HG03045 (cell line): ENCODE results near the gene SIRT7.

ENCODE experiments used
- ATAC-seq: cut with Tn5 transposase; IDR thresholded peaks from one replicate; pipeline ENCODE4 v1.9.1; 2021; ENCODE audit warnings: mild to moderate bottlenecking, moderate library complexity; ENCODE audit not compliant: unreplicated experiment

SIRT7 gene, protein sequence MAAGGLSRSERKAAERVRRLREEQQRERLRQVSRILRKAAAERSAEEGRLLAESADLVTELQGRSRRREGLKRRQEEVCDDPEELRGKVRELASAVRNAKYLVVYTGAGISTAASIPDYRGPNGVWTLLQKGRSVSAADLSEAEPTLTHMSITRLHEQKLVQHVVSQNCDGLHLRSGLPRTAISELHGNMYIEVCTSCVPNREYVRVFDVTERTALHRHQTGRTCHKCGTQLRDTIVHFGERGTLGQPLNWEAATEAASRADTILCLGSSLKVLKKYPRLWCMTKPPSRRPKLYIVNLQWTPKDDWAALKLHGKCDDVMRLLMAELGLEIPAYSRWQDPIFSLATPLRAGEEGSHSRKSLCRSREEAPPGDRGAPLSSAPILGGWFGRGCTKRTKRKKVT

DNA sequence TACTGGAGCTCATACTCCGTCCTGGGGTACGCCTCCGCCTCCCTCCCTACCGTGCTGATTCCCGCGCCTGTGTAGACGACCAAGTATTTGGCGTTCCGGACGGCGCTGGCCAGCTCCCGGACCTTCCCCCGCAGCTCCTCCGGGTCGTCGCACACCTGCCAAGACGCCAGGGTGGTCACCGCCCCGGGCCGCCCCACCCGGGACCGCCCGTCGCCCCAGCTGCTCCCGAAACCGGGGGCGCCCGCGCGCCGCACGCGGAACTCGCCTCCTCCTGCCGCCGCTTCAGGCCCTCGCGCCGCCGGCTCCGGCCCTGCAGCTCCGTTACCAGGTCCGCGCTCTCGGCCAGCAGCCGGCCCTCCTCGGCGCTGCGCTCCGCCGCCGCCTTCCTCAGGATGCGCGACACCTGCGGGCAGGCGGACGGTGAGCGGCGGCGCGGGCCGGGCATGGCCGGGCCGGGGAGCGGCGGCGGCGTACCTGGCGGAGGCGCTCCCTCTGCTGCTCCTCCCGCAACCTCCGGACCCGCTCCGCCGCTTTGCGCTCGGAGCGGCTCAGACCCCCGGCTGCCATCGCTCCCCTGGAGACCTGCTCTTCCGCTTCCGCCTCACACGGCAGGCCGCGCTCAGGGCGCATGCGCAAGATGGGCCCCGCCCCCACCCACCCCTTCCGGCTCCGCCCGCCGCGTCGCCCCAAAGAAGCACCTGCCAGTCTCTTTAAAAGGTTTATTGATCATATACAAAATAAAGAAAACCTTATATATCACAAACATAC is at the start of gene SIRT7:
SIRT7 (minus strand) TSS at position 612 of the 768 bp plus-strand sequence; CDS start at position 567, 45 bp downstream.
- peak; percentile 56 for ATAC-seq

DNA sequence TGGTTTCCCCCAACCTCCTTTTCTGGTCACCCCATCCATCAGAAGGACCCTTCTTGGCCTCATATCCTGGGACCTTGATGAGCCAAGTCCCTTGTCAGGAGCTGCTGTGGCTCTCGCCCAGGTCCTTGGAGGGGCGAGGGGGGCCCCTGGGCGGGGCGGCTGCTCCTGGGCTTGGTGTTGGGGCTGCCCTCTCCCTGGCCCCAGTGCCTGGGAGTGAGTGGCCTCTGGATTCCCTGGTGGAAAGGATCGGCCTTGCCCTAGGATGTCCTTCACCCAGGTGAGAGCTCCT is 49.2 kb upstream of the SIRT7 start:
- no peak for ATAC-seq

DNA sequence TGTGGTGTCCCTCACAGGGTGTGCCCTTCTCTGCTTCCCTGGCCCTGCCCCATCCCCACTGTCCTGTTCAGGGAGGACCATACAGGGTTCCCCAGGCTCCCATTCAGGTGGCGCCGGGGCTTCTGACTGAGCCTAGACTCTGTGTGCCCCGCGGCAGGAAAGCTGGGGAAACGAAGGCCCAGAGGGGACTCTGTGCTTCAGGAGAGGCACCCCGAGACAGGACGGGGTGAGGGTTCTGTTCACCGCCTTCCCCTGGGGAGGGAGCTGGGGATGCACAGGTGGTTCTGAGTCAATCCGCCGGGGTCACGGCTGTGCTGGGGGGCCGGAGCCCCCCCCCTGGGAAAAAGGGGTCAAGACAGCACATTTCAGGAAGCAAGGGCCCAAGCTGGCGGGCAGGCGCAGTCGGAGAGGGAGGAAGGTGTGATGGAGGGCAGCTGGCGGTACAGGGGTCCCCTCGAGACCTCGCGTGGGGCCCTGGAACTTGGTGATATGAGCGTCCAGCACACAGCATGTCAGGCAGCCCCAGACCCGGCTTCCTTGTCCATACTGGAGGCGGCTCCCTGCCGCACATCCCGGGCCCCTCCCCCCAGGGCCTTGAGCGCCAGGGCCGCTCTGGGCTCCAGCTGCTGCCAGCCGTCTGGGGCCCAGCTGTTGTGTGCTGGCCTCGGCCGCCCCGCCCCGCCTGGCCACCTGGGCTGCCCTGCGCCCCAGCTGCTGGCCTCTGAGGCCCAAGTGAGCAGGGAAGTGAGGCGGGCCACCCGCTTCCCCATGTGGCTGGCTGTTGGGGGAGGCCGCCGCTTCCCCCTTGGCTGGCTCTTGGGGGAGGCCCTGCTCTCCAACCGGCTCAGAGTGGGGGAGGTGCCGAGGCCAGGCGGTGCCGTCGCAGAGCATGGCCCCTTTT is 48.6 kb upstream of the SIRT7 start:
- no peak for ATAC-seq

DNA sequence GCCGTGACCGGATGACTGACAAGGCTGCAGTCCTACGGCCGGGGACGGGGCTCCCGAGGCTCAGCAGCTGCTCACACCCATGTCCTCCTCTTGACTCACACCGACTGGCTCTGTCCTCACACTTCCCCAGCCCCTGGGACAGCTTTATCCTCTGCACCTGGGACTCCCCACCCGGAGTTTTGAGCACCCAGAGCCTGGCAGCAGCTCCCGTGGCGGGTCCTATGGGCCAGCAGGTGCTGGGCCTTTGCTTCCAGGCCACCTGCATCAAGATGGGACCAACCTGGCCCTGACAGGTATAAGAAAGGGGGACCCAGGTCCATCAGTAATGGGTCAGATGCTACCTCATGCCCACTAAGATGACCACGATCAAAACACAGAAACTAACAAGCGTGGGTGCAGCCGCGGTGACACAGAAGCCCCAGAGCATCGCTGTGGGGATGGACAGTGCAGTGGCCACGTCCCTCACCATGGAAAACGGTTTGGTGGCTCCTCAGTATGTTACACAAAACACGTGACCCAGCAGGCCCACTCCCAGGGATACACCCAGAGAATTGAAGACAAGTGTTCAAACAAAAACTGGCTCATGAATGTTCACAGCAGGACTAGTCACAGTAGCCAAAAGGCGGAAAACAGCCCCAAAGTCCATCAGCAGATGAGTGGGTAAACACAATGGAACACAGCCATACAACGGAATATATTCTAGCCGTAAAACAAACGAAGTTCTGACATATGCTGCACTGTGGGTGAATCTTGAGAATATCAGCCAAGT is 46.3 kb upstream of the SIRT7 start:
- ATAC-seq, result no peak

DNA sequence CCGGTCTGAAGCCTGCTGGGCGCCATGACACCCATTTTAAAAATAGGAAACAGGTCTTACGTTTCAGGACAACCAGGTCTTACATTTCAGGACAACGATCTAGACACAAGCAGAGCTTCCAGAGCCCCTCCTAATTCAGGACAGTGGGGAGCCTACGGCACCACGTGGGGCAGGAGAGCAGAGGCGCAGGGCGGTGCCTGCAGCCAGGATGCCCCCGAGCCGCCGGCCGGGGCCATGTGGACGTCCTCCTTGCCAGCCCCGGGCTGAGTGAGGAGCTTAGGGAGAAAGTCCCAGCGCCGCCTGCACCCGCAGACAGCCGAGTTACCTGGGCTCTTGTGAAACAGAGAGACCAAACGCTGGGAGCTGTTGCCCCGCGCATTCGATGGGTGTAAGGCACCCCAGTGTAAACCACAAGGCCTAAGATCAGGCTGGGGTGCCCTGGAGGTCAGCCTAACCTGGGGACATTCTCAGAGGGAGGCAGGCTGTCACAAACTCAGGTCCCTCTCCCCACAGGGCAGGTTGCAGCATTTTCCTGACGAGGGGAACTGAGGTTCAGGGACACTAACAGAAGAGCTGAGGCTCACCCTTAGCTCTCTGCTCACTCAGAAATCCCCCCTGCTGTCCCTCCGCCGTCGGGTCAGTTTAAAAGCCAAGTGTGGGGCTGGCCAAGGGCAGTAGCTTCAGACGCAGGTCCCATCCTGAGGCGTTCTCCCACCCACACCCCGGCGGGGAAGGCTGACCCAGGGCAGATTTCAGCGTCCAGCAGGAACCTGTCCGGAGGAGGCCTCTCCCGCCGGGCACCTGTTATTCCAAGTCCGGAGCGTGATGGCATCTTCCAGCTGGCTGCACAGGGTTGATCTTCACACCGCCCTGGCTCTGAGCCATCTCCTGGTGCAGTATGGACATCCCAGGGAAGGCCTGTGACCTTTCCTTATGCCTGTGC is 44.8 kb upstream of the SIRT7 start:
- ATAC-seq, result no peak

DNA sequence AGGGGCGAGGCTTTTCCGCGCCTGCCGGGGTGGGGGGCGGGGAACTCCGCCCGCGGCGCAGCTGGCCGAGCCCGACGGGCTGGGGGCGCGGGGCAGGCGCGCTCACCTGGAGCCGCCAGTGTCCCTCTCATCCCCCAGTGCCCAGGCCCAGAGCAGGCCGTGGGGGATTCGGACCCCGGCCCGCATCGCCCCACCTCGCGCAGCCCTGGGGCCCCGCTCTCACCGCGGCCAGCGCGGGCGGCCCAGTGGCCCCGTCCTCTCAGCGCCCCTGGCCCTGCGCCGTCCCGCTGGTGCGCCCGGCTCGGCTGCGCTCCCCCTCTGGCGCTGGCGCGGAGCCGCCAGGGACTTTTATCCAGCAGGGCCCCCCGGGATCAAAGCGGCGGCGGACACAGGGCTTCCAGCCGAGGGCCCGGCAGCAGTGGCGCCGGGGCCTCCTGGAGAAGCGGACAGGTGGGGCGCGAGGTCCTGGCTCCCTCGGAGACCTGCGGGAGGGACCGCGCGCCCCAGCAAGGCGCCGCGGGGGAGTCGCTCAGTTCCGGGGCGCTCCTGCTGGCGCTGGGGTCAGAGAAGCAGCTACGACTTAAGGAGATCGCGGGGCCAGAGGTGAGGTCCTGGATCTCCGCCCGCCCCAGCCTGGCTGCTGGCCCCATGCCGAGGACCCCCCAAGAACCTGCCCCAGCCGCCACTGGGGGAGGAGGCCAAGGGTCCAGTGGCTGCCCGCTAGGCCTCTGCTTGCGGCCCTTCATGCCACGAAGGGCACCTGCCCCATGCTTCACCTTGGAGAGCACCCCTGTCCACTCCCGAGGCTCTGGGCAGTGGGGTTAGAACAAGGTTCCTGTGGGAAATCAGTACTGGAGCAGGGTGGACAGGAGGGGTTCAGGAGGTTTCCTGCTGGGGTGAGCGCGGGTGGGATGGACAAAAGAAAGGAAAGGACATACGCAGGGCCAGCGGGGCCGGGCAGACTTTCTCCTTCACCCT is 43.8 kb upstream of the SIRT7 start:
- no peak for ATAC-seq

DNA sequence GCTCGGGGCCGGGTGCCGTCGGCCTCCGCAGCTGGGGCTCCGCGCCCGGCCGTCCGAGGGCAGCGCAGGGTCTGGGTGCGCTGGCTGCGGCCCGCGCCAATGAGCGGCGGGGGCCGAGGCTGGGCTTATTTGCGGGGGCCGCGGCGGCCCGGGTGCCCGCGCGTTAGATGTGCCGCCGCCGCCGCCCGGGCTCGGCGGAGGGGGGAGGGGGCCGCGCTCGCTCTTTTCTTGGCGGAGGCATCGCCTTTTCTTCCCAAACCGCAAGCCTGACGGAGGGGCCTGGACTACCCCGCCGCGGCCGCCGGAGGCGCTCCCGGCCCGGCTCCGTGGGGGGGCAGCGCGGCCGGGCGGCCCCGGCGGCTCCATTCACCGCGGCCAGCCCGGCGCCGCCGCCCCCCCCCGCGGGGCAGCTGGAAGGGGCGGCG is 43.1 kb upstream of the SIRT7 start, which contains the start of gene NOTUM:
NOTUM (minus strand) TSS at position 101 of the 425 bp plus-strand sequence. CDS start 278 bp downstream, outside the sequence.
- ATAC-seq, result no peak

DNA sequence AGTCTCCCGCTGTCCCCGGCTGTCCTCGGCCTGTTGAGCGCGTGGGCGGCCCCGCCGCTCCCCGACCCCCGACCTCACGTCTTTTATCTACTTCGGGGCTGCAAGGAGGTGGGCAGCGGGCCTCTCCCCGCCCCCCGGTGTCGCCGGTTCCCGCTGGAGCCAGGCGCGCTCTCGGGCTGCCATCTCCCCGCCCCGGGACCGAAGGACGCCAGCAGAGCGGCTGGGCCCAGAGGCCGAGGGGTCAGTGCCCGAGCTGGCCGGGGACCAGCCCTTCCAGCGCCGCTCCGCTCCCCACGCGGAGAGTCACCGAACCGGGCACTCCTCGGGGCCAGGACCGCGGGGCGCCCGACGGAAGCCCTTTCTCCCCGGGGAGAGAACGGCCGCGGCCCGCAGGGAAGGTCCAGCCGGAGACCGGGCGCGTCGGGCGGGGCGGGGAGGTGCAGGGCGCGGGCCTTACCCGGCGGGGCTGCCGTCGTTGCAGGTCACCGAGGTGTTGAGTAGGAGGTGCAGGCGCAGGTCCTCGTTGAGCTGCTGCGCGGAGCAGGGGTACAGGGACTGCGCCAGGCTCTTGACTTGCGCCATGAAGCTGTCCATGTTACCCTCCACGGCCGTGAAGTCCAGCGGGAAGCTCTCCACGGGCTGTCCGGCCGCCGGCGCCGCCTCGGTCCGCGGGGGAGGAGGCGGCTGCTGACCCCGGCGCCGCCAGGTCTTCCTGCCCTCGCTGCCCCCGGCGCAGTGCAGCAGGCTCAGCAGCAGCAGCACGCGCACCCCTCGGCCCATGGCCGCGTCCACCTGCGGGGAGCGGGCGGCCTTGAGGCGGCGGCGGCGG is 42.4 kb upstream of the SIRT7 start:
- ATAC-seq, result no peak

DNA sequence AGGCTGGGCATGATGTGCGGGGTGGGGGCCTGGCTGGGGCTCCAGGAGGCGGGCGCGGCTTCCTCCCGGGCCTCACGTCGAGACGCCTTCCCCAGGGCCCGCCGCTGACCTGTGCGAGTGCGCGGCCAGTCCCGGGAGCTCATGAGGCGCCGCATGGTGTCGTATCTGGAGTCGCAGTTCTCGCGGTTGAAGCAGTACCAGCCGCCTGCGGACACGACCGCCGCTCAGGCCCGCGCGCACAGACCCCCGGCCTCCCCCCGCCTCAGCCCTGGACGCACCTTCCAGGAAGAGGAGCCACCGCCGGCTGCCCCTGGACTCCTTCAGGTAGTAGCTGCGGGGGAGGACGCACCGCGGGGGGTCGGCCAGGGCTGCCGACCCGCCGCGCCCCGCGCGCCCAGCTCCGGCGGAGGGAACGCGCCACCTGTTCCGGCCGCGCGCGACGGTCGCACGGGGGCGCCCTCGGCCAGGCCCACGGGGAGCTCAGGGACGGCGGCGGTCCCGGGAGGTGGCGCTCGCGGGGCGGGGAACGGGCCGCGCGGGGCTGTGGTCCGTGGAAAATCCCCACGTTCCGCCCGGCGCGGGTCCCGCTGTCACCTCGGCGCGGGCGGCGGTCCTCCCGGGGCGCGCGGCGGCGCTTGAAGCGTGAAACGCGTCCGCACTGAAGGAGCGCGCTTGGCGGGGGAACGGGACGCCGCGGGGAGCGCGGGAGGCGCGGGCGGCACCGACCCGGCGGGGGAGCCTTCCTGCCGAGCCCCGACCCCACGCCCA is 41.6 kb upstream of the SIRT7 start:
- peak; percentile 48 for ATAC-seq

DNA sequence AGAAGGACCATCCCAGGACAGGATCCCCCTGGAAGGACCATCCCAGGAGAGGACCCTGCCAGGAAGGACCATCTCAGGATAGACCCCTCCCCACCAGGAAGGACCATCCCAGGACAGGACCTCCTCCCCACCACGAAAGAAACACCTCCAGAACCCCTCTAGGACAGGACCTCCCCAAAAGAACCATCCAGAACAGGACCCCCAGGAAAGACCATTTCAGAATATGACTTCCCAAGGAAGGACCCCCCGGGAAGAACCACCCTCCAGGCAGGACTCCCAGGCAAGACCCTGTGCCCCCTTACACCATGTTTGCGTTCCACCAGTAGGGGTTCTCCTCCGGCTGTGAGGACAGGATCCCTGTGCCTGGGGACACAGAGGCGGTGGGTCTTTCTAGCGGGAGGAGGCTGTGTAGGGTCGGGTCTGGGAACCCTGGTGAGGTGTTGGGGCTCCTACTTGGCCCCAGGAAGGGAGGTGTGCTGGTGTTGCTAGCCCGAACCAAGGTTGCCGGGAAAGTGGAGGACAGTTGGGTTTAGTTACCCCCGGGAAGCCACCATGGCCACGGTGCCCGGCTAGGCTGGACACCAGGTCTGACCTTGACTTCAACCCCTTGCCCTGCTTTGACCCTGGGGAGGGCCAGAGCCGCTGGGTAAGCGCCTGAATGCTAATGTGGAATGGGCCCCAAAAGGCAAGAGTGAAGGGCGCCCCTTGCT is 40.8 kb upstream of the SIRT7 start:
- ATAC-seq, result no peak

DNA sequence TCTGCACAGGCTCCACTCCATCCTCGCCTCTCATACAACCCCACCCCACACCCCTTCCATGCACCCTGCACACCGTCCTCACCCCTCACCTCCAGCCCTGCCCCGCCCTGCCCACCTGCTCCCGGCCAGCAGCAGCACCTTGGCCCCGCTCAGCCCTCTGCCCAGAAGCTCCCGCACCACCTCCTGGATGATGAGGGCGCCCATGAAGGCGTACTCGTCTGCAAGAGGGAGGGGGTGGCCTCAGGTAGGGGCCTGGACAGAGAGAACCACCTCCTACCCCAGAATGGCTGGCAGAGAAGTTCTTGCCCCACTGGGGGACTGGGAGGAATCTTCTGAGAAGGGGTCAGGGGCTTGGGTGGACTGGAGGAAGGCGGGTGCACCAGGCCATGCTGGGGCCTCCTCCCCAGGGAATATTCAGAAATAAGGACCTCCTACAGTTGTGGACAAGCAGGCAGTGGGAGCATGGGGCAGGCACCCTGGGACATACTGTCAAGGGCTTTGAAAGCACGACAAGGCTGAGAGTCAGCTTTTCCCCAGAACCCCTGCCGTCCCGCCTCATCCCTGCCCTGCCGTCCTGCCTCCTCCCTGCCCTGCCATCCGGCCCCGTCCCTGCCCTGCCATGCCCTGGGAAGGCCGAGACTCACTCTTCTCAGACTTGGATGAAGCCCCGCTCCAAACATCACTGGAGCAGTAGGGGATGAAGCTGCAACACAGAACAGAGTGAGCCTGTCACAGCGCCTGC is 39.9 kb upstream of the SIRT7 start:
- no peak for ATAC-seq

DNA sequence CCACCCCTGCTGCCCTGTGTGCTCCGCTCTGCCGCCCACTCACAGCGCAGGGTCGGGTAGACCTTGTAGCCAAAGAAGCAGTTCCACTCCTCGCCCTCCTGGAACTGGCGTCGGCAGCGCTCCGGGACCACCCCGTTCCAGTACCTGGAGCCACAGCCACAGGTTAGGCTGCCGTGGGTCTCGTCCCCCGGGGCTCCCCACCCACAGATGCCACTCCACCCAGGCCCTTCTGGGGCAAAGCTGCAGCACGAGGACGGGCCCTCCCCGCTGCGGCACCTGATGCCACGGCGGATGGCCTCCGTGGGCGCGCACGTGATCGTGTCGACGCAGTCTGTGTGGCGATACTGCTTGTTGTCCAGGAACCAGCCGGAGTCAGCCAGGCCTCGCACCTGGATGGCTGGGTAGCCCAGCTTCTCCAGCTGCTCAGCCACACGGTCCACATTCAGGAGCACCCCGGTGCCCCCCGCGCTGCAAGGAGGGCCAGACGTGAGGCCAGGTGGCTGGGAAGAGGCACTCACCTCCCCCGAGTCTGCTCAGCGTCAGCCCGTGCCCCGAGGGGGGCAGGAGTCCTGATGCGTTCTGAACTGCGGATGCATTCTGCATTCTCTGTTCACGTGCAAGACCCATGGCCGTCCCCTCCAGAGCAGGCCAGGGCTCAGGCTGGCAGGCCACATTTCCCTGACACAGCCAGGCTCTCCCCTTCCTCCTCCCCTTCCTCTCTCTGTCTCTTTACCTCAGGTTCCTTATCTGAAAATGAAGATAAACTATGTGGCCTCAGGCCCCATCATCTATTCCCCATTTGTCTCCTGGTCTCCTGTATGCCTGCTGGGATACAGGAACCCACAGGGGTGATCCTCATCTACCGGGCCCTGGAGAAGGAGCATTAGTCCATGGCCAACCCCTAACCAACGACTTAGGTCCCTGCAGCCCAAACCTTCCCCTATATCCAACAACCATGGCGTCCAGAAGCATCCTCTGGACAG is 38.9 kb upstream of the SIRT7 start:
- no peak for ATAC-seq

DNA sequence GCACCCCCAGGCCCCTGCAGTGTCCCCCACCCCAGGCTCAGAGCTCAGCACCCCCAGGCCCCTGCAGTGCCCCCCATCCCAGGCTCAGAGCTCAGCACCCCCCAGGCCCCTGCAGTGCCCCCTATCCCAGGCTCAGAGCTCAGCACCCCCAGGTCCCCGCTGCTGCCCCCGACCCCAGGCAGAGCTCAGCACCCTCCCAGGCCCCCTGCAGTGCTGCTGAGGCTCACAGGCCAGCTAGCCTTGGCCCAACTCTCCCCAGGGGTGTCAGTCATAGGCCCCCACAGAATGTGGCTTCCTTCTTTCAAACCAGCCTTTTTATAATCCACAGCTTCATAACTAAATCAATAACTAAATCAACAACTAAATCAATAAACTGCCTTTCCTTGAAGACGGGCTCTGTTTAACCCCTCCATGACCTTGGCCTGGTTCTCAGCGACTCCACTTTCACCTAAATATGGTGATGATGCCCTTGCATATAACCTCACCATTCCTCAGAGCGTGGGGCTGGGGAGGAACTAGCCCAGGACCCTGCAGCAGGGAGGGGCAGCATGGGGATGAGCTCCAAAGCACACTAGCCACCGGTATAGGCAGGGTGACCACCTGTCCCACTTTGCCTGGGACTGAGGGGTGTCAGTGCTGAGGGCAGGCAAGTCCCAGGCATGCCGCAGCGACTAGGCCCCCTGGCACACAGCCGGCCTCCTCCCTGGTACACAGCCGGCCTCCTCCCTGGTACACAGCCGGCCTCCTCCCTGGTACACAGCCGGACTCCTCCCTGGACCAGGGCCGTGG is 38.0 kb upstream of the SIRT7 start:
- ATAC-seq, result no peak
